Measurements from ENCODE around the gene SF3B3.

DNA sequence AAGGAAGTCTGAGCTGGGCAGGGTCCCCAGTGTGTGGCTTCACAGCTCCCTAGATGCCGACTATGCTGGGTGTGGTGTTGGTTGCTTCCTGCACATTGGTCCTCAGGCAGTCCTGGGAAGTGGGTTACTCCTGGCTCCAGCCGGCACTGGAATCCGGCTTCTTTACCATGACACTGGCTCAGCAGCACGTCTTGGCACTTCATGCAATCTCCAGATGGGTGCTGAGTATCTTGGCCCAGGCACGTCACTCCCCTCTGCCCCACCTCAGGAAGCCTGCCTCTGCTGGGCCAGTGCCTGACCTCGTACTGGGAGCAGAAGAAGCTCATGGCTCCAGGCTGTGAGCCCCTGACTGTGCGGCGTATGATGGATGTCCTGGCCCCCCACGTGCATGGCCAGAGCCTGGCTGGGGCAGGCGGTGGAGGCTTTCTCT is 44.7 kb upstream of the SF3B3 start:
- TF ChIP-seq CTCF (IDR thresholded peaks at IDR 0.05) (no peak), EZH2 (IDR thresholded peaks at IDR 0.05) (no peak)
